ENCODE data around the gene PHKA1.

Gene PHKA1

DNA sequence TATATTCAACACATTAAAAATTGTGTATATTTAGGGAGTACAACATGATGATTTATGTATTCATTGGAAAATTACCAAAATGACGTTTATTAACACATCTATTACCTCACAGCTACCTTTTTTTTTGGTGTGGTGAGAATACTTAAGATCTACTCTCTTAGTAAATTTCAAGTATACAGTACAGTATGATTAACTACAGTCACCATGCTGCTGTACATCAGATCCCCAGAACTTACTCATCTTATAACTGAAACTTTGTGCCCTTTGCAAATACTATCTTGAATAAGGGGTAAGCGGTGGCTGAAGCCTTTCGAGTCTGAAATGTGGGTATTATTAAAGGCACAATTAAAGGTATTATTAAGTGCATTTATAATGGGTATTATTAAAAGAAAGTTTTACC is 976 bp downstream of the PHKA1 start:
- H4K20me1 ChIP-seq (ENCODE audit: control insufficient read depth, insufficient read depth, low read depth, low read length): no peaks in the 10 kb centered on the region
- no peaks in the 10 kb centered on the region for H3K9me3 ChIP-seq (ENCODE audit: control insufficient read depth, insufficient read depth, low read length)
- TF ChIP-seq, protein P1, sequence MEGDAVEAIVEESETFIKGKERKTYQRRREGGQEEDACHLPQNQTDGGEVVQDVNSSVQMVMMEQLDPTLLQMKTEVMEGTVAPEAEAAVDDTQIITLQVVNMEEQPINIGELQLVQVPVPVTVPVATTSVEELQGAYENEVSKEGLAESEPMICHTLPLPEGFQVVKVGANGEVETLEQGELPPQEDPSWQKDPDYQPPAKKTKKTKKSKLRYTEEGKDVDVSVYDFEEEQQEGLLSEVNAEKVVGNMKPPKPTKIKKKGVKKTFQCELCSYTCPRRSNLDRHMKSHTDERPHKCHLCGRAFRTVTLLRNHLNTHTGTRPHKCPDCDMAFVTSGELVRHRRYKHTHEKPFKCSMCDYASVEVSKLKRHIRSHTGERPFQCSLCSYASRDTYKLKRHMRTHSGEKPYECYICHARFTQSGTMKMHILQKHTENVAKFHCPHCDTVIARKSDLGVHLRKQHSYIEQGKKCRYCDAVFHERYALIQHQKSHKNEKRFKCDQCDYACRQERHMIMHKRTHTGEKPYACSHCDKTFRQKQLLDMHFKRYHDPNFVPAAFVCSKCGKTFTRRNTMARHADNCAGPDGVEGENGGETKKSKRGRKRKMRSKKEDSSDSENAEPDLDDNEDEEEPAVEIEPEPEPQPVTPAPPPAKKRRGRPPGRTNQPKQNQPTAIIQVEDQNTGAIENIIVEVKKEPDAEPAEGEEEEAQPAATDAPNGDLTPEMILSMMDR (IDR thresholded peaks at IDR 0.05; ENCODE audit: low read depth, low read length, poor library complexity, severe bottlenecking): no peak
- TF ChIP-seq EZH2phosphoT487 (IDR thresholded peaks at IDR 0.05; ENCODE audit: borderline replicate concordance, low read length): no peak
- no peaks in the 10 kb centered on the region for H3K79me2 ChIP-seq (ENCODE audit: control insufficient read depth, low read length)
- no peak overlapping the region for H3K4me2 ChIP-seq (ENCODE audit: low read length)
- H3K36me3 ChIP-seq (ENCODE audit: control insufficient read depth, low read length): no peaks in the 10 kb centered on the region
- H3K27me3 ChIP-seq (ENCODE audit: control insufficient read depth, low read length): no peaks in the 10 kb centered on the region
- no peaks in the 10 kb centered on the region for H3K9me2 ChIP-seq (replicated peaks; ENCODE audit: control insufficient read depth, low read length)
- H3K4me3 ChIP-seq (ENCODE audit: low read length): no peak overlapping the region
- no peak overlapping the region for H3K27ac ChIP-seq (ENCODE audit: low read depth, low read length)
- H3F3A ChIP-seq (ENCODE audit: control insufficient read depth, insufficient read depth): no peaks in the 10 kb centered on the region
- no peaks in the 10 kb centered on the region for H3K4me1 ChIP-seq (ENCODE audit: control insufficient read depth, low read length)

DNA sequence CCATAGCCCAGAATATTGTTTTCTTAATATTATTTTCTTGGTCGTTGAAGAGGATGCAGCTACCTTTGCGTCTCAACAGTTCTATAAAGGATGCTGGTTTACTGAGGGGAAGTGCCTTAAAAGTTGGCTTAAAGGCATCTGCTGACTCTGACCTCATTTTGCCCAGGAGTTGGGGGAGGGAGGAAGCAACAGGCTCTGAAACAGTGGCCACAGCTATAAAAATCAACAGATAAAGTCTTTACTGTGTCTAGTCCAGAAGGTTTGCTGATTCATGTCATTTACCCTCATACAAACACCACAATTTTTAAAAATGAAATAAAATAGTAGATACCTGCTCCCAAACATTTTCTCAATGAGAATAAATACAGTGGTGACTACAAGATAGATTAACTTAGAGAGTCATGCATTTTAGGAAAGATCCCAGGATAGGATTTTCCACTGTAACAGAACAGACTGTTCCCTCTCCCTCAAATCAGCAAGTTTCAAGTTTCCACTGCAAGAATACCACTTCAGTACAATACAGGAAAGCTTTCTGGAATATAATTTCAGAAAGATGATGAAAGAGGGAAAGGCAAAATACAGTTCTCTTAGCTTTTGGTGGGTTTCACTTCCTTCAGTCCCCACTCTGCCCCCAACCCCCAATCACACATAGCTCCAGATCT is 1.9 kb downstream of the PHKA1 start:
- H3K36me3 ChIP-seq (ENCODE audit: control insufficient read depth, low read length): no peaks in the 10 kb centered on the region
- H3K4me1 ChIP-seq (ENCODE audit: control insufficient read depth, low read length): no peaks in the 10 kb centered on the region
- no peaks in the 10 kb centered on the region for H3K9me3 ChIP-seq (ENCODE audit: control insufficient read depth, insufficient read depth, low read length)
- H3K4me2 ChIP-seq (ENCODE audit: low read length): no peak overlapping the region
- TF ChIP-seq EZH2phosphoT487 (IDR thresholded peaks at IDR 0.05; ENCODE audit: borderline replicate concordance, low read length): no peak
- TF ChIP-seq, protein P1 (IDR thresholded peaks at IDR 0.05; ENCODE audit: low read depth, low read length, poor library complexity, severe bottlenecking): no peak
- no peaks in the 10 kb centered on the region for H3K27me3 ChIP-seq (ENCODE audit: control insufficient read depth, low read length)
- H3K4me3 ChIP-seq (ENCODE audit: low read length): no peak overlapping the region
- H4K20me1 ChIP-seq (ENCODE audit: control insufficient read depth, insufficient read depth, low read depth, low read length): no peaks in the 10 kb centered on the region
- no peak overlapping the region for H3K27ac ChIP-seq (ENCODE audit: low read depth, low read length)
- no peaks in the 10 kb centered on the region for H3K79me2 ChIP-seq (ENCODE audit: control insufficient read depth, low read length)
- H3F3A ChIP-seq (ENCODE audit: control insufficient read depth, insufficient read depth): no peaks in the 10 kb centered on the region
- H3K9me2 ChIP-seq (replicated peaks; ENCODE audit: control insufficient read depth, low read length): no peaks in the 10 kb centered on the region

DNA sequence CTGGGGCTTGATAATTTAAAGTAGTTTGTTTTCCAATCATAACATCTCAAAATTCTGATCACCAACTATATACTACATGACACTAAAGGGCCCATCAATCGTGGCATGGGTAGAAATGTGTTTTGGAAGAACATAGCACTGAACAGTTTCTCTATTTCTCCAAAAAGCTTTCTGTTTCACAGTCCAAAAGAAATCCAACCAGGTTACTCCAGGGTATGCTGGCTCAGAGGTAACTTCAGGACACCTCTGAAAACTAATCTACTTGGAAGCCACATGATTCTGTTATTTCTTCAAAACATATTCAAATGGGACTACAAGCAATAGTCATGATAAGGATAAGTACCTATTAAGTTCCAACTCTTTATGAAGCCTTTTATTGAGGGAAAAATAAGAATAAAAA is 8.3 kb downstream of the PHKA1 start:
- H3F3A ChIP-seq (ENCODE audit: control insufficient read depth, insufficient read depth): no peaks in the 10 kb centered on the region
- TF ChIP-seq EZH2phosphoT487 (IDR thresholded peaks at IDR 0.05; ENCODE audit: borderline replicate concordance, low read length): no peak
- TF ChIP-seq, protein P1 (IDR thresholded peaks at IDR 0.05; ENCODE audit: low read depth, low read length, poor library complexity, severe bottlenecking): no peak
- H3K27me3 ChIP-seq (ENCODE audit: control insufficient read depth, low read length): no peaks in the 10 kb centered on the region
- no peaks in the 10 kb centered on the region for H3K9me2 ChIP-seq (replicated peaks; ENCODE audit: control insufficient read depth, low read length)
- H4K20me1 ChIP-seq (ENCODE audit: control insufficient read depth, insufficient read depth, low read depth, low read length): no peaks in the 10 kb centered on the region
- no peak overlapping the region for H3K27ac ChIP-seq (ENCODE audit: low read depth, low read length)
- no peaks in the 10 kb centered on the region for H3K9me3 ChIP-seq (ENCODE audit: control insufficient read depth, insufficient read depth, low read length)
- no peak overlapping the region for H3K4me3 ChIP-seq (ENCODE audit: low read length)
- H3K79me2 ChIP-seq (ENCODE audit: control insufficient read depth, low read length): no peaks in the 10 kb centered on the region
- no peaks in the 10 kb centered on the region for H3K36me3 ChIP-seq (ENCODE audit: control insufficient read depth, low read length)
- H3K4me1 ChIP-seq (ENCODE audit: control insufficient read depth, low read length): no peaks in the 10 kb centered on the region
- H3K4me2 ChIP-seq (ENCODE audit: low read length): no peak overlapping the region
